Measurements from ENCODE around the gene METTL26.
"Not testable (repeated sequence)": the region's sequence is repeated elsewhere in the genome, so short reads cannot be mapped to it uniquely, and the experiment has no call there.

METTL26 gene

DNA sequence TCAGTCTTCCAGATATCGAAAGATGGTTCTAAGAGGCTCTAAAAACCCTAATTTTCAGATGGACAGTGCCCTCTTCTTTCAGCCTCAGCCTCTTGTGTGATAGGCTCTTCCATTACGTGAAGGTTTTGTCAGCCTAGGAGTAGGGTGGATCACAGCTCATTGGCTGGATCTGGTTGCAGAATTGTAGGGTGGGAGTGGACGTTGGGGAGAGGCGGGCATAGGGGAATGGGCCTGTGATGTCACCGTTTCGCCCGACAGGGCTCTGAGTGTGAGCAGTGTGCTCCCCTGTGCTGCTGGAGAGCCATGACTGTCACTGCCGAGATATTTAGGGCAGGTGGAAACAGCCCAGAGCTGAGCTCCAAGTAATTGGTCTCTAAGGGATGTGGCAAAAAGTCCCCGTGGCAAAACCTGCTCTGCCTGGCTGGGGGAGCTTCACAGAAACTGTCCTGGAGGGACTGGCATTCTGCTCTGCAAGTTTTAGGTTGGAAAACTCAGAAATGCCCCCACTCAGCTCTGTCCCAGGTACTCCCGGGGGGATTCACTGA is 11.5 kb downstream of the METTL26 start:
- DNase-seq = no peak

DNA sequence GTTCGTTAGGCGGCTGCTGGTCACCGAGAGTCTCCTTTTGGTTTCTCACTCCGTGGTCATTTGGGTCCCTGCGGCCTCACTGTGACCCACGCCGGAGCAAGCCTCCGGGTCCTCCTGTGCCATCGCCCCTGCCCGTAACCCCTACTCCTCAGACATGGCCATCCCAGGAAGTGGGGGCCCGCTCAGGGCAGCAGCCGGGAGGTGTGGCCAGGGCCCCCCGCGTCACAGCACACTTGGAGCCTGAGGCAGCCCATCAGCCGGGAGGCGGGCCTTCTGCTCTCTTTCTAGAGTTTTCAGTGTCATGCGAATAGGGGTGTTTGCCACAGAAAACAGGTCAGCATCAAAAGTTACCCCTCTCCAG is 13.2 kb downstream of the METTL26 start:
- DNase-seq = no peak

DNA sequence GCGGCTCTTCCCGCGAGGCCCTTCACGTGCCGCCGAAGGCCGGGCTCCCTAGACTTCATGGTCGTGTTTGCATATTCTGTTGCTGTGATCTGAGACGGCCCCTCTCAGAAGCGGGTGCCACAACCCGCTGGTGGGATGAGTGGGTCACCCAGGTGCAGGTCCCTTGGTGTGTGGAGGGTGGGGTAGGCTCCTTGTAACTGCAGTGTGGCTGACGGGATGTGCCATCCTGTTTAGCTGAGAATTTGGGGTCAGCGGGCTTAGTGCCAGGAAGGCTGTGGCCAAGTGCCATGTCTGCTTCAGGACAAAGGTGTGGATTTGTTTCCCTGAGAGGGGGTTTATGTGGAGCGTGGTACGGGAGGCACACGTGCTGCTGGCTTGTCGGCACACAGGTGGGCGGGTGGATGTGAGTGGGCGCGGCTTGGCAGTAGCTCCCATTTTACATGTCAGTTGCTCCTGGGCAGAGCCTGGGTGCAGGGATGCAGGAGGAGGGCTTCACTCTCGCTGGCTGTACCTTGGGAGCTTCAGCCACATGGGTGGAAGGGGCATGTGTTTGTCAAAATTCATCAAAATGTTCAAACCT is 14.5 kb downstream of the METTL26 start:
- DNase-seq = no peak

DNA sequence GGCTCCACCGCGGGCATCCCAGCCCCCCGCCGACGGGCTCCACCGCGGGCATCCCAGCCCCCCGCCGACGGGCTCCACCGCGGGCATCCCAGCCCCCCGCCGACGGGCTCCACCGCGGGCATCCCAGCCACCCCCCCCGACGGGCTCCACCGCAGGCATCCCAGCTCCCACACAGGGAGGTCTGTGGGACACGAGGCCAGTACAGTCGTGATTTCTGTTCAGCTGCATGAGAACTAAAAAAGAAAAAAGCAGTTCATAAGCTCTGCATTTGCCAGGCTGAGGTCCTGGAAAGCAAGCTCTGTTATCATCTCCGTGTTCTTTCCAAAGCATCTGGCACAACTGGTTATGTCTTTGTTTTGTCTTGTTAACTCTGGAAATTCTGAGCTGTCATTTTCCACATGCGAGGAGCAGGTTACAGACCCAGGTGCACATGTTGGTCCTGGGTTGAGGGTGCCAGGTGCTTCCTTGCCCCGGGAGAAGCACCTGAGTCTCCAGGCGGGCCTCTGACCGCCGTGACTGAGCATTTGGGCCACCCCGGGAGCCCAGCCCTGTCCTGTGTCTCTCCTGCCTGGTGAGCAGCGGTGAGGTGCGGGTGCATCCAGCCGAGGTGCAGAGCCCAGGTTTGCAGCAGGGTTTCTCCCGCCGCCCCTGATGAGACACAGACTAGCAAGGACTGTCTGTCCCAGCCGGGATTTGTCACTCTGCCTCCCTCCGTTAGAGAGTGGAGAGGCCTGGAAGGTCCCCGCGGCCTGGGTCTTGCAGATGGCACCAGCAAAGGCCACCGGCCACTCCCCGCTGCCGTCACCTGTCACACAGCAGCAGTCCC is 15.2 kb downstream of the METTL26 start:
- no peak for DNase-seq

DNA sequence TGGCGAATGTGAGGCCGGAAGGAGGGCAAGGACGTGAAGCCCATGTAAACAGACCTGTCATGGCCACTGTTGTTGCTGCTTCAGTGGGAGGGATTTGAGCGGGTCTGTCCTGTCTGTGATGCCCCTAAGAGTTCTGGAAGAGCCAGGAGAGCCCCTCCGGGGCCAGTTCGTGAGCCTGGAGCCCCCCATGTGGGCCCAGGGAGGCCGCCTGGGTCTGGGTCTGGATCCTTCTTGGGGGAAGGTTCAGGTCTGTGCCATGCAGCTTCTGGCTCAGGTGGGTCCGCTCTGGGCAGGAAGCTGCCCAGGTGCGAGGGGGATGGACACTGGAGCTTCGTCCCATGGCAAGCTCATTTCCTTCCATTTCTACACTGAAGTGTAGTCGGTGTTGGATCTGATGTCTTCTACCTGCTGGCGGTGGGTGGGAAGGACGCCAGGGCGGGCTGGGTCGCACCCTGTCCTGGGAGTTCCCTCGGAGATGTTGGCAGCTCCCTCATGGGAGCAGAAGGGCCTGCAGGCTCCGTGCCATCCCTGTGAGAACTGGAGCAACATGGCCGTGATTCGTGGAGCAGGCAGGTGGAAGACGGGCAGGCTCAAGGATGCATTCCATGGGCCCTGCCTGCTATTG is 16.5 kb downstream of the METTL26 start:
- no peak for DNase-seq

DNA sequence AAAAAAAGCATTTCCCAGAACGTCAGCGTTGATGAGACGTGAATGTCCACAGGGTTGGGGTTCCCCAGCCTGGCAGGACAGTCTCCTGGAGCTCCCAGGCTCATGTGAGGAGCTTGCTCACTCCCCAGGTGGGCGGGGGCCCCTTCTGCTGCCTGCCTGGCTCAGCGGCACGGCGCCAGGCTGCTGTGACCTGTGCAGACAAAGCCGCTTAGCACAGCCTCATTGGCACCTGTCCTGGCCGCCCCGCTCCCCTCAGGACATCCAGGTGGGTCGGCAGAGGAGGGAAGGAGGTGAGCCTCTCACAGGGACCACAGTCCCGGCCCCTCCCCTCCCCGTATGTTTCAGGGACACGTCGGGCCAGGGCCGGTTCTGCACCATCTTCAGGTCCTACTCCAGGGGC is 18.2 kb downstream of the METTL26 start:
- DNase-seq = no peak

DNA sequence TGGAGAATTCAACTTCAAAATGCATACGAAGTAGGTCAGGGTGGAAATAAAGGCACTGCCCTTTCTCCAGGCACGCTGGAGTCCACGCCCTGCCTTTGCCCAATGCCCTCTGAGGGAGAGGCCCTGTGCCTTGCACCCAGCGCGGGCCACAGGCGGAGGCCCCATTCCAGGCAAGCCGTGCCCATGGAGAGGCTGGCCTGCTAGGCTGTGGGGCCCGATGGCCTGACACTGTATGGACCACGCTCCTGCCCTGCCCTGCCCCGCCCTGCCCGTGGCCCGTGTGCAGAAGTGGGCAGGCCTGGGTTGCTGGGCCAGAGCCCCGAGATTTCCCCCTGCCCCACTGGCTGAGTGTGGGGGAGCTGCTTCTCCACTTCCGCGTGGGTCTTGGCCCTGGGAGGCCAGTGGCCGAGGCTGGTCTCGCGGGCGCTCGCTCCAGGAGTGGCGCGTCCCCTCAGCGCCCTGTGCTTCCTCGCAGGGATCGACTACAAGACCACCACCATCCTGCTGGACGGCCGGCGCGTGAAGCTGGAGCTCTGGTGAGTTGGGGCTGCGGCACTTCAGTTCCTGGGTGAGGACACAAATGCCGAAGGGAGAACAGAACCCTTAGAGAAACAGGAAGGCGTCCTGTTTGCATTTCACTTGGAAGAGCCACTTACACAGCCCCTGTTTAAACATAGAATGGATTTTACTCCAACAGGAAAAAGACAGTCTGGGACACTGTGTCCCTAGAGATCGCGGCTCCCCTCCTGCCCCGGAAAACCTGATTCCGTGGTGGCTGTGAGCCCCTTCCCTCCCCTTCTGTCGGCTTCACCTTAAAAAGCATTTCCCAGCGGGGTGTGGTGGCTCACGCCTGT is 19.1 kb downstream of the METTL26 start:
- DNase-seq = no peak

DNA sequence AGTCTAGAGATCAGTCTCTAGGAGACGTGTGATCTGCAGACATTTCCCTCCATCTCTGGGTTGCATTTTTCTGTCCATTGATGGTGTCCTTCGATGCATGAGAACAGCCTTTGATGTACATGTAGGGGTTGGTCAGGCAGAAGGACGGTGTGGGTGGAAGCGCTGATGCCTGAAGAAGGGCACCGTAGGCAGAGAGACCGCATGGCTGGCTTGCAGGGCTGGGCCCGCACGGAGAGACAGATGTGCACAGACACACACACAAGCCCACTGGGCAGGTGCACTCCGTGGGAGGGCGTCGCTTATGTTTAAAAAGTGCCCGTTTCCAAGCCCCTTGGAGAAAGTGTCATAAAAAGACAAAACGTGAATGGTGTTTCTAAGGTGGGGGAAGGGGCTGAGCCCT is 21.0 kb downstream of the METTL26 start:
- DNase-seq = no peak

DNA sequence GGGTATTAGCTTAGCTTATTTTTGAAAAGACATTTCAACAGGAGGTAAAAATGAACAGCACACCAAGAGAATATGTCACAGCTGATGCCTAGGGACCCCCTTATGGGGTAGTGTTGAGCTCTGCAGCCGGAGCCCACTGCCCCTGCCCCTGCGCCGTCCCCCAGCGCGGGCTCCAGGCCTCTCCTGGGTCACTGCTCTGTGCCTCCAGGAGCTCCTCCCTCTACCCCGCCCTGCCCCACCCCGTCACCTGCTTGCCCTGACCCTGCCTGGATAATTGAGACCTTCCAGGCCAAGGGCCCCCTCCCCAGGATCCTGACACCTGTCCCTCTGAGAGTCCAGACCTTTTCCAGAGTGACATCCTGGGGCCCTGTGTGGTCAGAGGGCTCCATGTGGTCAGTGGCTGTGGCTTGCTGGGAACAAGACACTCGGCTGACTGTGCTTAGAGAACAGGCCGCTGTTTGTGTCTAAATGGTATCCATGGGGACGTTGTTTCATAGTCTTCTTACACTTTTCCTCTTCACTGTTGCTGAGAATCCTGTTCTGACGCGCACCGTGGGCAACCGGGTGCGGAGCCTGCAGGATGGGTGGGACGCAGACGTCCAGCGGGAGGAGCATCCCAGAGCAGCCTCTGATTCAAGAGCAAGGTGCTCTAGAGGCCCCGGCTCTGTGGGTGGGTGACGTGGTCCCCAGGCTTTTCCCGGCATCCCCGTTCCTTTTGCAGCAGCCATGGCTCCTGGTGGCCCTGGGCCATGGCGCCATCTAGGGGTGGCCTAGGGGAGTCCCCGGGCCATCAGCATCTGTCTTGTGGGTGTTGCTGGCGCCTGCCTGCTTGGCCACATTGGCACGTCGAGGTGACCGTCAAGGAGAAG is 25.4 kb downstream of the METTL26 start:
- DNase-seq = peak; percentile 77

DNA sequence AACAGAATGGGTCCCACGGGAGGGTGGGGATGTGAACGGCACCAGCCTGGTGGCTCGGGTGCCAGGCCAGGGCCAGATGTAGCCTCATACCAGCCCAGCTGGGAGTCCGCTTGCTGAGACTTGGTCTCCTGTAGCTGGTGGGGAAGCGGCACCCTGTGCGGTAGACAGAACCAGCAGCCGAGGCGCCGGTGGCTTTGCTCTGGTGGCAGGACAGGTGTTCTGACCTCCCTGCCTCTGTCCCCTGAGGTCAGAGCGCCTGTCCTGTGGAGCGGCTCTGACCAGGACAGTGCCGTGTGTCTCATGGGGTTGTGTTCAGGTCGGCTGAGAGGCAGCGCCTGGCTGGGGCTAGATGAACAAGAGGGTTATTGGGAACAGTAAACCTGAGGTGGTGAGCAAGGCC is 26.1 kb downstream of the METTL26 start:
- DNase-seq = no peak

DNA sequence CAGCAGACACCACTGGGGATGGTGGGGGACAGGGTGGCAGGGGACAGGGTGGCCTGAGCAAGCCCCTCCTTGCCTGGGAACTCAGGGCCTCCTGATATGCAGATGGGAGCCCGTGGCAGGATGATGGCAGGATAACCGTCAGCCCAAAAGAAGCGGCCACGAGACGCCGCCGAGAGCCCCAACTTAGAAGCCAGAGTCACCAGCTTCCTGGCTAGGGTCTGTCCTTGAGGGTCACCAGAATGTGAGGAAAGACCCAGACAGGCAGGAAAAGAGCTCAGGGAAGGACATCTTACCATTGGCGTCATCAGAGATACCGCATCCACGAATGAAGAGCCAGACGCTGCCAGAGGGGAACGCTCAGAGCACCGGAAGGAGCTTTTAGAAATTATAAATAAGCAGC is 26.8 kb downstream of the METTL26 start:
- no peak for DNase-seq

DNA sequence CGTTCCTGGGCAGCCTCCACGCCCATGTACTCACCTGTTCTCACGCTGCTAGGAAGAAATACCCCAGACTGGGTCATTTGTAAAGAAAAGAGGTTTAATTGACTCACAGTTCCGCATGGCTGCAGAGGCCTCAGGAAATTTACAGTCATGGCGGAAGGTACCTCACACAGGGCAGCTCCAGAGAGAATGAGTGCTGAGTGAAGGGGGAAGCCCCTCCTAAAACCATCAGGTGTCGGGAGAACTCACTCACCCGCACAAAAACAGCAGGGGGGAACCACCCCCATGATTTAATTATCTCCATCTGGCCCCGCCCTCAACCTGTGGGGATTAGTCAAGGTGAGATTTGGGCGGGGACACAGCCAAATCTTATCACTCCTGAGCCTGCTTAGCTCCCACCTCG is 28.1 kb downstream of the METTL26 start:
- DNase-seq = peak; percentile 77

DNA sequence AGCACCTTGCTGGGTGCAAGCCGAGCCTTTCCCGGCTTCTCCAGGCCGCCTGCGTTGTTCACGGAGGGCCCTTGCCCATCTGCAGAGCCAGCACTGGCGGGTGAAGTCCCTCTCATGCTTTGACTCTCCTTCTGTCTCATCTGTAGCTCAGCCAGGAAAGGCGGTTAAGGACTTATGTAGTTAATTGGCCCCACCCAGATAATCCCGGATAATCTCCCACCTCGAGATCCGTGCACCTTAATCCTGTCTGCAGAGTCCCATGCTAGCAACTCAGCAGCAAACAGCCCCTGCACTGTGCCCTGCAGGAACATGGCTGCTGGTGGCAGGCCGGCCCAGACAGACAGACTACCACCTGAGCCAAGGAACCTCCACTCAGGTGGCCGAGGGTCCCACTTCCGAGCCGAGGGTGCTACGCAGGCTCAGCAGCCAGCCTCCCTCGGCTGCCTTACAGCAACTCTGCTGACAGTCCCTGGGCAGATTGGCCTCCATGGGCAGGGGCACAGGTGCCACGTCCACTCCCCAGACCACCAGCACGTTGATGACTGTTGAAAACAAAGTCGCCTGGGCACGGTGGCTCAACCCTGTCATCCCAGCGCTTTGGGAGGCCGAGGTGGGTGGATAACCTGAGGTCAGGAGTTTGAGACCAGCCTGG is 29.3 kb downstream of the METTL26 start:
- DNase-seq = no peak

DNA sequence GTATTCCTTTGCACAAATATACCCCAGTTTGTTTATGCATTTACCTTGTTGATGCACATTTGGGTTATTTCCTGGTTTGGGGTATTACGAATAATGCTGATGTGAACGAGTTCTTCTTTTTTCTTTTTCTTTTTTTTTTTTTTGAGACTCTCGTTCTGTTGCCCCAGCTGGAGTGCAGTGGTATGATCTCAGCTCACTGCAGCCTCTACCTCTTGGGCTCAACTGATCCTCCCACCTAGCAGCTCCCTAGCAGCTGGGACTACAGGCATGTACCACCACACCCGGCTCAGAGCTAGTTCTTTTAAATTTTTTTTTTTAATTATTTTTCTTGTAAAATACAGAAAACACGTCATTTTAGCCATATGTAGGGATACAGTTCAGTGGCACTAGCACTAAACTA is 32.2 kb downstream of the METTL26 start:
- no peak for DNase-seq

DNA sequence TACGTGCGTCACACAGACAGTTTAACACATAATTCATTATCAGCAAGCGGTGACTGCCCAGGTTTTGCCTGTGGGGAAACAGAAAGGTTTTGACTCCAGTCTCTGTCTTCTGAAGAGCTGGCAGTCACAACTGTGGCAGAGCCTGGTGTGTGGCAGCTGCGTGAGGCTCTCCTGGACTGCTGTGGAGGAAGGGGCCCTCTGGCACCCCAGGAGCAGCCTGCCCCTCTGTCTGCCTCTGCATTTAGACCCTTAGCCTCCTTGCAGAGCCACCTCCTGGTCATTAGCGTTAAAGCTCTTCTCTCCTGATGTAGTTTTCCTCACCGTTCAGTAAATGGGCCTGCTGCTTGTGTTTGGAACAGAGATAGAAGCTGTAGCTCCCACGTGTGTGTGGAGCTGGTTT is 35.3 kb downstream of the METTL26 start:
- DNase-seq = no peak

DNA sequence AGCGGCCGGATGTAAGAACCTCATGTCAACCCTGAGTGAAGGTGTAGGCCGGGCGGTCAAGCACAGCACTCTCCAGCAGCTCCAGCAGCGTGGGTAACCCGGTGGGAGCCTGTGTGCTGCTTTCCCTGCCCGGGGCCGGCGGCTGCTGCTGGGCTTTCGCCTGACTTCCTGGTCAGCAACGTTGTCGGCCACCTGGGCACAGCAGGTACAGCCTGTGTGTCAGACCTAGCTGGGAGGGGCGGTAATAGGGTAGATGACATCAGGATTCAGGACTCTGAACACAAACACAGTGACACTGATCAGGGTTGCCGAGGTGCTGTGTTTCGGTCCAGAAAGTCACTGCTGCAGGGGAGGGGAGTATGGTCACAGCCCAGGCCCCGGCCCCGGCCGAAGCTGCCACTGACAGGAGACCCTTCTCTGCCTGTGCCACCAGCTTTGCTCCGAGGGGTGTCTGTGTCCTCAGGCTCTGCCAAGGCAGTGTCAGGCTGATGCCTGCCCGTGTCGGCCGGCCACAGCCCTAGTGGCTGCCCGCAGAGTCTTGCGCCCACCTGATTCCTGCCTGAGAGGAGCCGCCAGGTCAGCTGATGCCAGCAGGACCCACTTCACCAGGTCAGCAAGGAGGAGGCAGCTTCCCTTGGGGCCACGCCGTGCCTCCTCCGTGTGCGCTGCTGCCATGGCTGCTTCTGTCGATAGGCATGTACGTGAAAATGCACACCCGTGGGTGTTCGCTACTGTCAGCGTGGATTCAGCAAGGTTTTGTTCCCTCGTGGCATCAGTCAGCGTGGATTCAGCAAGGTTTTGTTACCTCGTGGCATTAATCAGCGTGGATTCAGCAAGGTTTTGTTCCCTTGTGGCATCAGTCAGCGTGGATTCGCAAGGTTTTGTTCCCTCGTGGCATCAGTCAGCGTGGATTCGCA is 37.0 kb downstream of the METTL26 start:
- DNase-seq = no peak

DNA sequence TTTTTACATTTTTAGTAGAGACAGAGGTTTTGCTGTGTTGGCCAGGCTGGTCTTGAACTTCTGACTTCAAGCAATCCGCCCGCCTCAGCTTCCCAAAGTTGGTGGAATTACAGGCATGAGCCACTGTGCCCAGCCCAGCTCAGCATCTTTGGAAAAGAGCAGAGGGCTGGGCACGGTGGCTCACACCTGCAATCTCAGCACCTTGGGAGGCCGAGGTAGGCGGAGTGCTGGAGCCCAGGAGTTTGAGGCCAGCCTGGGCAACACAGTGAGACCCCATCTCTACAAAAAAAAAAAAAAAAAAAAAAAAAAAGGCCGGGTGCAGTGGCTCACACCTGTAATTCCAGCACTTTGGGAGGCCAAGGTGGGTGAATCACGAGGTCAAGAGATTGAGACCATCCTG is 38.5 kb downstream of the METTL26 start:
- DNase-seq = not testable (repeated sequence)

DNA sequence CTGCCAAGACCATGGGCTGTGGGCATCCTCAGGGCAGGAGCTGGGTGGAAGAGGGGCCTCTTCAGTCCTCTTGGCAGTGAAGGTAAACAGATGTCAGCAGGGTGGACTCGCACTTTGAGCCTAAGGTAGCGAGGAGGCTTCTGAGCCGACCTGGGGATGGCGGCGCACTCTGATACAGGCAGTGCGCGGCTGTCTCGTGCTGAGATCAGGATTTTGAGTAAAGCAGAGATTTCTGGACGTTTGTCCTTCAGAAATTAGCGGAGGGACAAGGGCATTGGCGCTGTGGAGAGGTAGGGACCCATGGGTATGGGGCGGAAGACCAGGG is 39.4 kb downstream of the METTL26 start:
- no peak for DNase-seq

DNA sequence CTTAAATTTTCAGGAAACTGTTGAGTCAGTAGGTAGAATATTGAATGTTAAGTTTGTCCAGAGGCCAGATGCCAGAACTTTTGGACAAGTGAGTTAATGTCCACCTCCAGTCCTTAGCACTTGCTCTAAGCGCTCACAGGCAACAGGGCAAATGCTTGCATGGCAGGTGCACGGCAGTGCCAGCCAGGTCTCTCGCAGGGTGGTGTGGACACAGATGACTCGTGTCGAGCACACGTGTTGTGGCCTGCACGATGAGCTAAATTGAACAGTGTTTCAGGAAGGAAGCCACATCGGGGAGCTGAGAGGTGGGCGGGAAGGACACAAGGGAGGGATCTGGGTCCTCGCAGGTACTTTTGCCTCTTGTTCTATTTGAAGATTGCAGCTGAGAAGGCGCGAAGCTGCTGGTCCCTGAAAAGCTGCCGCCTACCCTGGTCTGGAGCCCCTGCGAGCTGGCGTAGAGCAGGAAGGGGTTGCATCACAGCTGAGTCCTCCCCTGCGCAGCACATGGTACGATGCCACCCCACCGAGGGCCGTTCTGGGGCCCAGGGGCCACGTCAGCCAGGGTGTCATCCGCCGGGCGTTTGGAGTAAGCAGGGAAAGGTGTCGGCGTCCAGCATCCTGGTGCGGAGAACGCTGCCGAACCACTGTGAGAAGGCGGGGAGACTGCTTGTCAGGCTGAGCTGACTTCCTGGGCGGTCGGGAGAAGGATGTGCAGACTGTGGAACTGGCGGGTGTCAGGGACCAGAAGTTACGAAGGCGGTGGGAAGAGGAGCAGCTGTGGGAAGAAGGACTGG is 40.0 kb downstream of the METTL26 start:
- no peak for DNase-seq

DNA sequence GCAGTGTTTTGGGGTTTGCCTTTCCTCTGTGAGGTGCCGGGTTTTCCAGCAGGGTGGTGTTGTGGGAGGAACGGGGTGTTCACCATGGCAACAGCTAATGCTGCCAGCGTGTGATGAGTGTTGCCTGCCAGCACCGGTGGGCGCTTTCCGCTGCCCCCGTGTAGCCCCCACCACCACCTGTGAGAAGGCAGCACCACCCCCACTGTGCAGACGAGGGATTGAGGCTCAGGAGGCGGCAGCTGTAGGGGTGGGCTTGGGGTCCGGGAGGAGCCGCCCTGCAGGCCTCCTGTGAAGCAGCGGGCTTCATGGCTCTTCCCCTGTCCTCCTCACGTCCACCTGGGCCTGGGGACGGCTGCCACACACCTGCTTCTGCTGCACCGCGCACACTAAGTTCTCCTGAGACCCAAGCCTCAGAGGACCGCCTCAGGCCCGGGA is 41.0 kb downstream of the METTL26 start:
- DNase-seq = no peak
